NCI-H1105 (cell line): ENCODE data around the gene RIC3.

Experiments used
- DNase-seq: peaks from one replicate; lab custom pipeline; 2025; lab: John Stamatoyannopoulos, UW

The RIC3 gene

DNA sequence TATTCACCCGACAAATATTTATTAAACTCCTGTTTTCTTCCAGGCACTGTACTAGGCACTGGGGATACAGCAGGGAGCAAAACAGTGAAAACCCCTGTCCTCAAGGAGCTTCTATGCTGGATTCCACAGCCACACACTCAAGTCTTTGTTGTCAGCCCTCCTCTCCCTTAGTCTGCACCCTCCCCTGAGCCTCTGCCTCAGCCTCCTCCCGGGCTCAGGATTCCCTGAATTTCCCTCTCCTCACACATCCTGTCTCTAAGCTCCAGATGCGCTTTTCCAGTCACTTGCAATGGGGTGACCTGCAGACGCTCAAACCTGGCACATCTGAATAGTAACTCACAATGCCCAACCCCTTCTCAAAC, 101.3 kb downstream of the RIC3 start:
- no peak for DNase-seq

DNA sequence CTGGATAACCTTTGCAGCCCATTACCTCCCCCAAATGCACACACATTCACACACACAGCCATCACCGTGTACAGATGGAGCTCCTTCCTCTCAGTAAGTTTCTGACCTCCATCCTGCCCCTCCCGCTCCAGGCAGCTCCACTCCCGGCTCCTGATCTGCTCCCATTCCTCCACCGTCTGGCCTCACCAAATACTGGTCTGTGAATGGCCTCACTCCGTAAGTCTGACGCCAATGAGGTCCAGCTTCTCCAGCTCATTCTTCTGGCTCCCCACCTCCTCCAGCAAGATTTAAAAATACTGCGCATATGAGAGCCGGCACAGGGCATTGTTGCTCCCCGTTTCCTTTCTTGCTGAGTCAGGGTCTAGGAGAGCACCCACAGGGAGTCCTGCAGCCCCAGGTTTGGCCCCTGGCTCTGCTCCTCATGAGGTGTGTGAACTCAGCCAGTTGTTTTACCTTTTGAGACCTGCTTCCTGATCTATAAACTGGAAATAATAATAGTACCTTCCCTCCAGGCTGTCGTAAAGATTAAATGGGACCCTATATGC, 101.8 kb downstream of the RIC3 start:
- no peak for DNase-seq

DNA sequence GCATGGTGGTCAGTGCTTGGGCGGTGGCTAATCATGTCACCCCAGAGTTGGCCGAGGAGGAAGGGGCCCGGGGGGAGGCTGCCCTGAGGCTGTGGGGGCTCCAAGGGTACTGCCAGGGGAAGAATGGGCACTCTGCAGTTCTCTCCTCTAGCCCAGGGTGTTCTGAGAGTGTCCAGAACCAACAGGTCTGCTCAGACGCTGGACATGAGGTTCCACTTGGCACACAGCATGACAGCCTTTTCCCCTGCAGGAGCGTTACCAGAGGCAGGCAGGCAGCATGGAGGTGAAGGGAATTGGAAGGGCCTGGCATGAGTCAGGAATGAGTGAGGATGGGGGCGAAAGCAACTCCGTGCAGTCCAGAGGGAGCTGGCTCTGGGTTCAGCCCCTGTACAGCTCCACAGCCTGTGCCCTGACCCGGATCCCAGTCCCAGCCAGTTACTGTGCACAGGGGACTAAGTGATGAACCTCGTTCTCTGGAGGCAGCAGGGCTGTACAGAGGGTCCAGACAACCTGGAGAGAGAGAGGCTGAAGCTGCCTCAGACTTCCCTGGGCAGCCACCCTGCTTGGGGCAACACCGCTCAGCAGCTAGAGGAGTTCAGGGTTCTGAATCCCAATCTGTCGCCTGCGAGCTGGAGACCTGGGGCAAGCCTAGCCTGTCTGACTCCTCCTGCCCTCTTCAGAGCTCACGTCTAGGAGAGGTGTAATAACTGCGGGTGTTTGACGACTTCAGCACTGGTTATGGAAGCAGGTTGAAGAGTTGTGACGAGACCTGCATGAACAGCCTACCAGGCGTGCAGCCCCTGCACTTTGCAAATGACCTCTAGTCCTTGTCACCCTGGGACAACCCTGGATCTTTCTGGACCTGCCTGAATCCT, 102.6 kb downstream of the RIC3 start:
- DNase-seq, result no peak

DNA sequence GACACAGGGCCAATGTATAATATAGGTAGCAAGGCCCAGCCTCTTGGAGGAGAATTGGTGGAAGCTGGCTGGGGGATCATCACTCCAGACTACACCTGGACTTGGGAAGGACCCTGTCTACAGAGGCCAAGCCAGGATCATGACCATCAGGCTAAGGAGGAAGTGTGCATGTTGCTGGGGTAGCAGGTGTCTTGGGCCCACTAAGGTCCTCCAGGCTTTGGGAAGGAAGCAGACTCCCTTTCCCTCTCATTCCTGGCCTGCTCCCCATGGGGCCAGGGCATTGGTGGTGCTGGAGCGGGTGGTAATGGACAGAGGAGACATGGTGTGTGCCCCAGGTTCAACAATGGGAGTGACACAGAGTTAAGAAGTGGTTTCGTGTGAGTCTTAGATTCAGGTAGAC, 103.8 kb downstream of the RIC3 start:
- DNase-seq, result no peak

DNA sequence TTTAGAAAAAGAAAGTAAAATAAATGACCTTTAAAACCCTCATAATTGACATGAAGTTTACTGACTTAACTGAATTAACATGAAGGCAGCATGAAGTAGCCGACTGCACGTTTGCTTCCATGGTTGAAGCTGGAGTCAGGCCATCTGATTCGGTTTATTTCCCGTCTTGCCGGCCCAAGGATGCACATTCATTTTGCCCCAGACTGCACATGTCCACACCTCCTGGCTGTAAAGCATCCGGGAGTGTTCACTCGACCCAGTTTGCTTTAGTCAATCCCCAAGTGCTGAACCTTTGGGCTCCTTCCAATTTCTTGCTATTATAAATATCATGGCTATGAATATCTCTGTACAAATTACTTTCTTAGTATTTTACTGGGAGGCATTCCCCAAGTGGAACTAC, 105.5 kb downstream of the RIC3 start:
- DNase-seq, result no peak

DNA sequence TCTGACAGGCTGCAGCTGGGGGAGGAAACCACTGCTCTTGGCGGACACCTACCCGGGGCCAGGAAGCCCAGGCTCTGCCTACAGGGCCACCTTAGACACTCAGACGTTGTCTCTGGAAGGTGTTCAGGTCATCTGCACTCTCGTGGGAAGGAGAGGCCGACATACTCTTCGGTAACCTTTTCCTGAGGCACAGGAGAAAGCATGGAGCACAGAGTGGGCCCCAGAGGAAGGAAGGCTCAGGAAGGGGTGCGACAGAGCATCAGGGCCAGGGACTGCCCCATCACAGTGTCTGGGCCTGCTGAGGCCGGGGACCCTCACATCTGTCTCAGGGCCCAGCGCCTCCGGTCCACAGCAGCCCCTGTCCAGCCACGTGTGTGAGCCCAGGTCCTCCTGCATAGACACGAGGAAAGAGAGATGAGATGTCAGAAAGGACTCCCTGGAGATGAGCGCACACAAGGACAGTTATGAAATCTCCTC, 106.0 kb downstream of the RIC3 start:
- DNase-seq, result no peak

DNA sequence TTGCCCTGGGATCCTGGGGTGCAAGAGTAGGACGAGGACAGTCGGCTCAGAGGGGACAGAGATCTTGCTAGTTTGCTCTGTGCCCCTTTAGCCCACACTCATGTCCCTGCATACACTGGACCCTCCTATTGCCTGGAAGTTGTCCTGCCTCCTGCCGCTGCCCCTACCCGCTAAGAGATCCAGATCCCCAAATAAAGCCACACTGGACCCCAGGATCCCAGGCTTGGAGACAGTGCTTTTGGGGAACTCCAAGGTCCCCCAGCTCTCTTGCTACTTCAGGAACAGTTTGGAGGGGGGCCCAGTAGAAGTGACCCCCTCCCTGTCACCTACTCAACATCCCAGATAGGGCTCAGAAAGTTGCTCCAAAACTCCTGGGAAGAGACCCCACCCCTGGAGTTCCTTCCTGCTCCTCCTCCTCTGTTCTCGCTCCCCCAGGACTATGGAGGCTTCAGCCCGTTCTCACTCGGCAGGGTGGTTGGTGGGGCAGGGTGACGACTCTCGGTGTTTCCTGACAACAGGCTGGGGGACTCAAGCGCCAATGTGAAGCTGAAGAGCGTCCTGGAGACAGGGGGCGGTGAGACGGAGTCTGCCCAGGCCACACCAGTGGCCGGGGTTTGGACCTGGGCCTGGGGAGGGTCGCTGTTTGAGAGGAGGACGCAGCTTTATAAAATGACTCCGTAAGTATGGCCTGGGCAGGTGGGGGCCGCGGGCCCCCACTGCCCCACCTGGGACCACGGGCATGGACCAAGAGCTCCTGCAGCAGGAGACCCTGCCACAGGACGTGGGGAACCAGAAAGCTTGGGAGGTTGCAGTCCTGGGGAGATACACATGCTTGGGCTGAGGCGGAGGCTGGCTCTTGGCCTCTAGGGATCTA, 107.0 kb downstream of the RIC3 start:
- no peak for DNase-seq

DNA sequence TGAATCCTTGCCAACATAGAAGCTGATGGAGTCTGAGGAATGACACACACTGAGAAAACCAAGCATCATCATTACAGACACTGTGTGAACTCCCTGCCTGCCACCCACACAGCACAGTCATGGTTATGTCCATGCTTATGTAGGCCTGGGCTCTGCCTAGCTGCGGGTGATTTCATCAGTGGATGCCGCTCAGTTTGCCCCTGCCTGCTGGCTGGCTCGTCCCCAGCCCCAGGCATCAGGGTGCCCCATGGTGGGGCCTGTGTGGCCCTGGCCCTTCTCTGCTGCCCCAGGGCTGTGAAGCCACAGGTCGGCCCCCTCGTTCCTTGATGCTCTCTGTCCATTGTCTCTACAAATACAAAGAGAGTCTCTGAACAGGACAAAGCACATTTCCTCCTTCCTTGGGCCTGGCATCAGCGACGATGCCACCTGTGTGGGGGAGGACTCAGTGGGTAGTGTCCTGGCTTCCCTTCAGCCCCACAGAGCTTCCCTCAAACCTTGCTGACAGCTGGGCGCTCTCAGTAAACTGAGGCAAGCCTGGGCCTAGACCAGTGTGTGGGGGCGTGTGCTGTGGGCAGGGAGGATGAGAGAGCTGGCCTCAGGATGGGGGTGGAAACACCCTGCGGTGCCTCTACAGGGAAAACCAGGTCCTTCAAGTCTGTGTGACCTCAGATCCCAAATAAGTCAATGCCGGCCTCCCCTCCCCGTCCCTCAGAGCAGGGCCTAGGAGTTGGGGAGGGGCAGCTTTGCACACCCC, 107.8 kb downstream of the RIC3 start:
- DNase-seq, result no peak

DNA sequence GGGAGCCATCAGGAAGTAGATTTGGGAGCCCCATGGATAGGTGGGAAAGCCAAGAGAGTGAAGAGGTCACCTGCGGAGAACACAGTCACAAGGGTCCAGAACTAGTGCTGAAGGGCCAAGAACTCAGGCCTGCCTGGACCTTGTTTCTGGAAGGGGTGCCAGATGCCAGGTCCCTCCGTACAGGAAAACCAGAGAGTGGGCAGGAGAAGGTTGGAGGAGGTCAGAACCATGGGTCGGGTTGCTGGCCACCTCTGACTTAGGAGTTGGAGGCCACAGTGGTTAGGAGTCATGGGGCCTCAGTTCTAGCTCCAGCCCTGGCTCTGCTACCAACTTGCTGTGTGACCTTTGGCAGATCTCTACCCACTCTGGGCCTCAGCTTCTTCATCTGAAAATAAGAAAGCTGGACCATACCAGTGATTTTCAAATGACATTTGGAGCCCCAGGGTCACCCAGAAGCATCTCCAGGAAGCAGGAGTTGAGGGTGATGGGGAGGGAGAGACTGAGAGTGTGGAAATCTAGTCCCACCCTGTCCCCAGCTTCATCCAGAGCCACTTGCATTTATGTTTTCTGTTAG, 108.6 kb downstream of the RIC3 start:
- no peak for DNase-seq

DNA sequence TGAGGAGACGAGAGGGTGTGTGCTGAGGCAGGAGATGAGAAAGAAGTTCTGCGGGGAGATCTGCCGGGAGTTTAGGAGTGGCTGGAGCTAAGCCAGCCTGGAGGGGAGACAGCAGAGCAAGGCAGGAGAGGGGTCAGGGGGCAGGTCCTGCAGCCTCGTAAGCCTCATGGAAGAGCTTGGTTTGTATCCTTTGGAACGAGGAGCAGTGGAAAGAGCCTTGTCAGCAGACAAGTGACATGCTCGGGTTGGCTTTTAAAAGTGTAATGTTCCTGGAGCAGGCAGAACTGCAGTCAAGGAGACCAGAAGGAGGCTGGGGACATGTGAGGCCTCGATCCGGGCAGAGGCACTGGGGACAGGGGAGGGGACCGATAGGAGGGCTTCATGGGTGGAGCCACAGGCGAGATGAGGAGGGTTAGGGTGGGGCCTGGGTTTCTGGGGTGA, 109.2 kb downstream of the RIC3 start:
- no peak for DNase-seq

DNA sequence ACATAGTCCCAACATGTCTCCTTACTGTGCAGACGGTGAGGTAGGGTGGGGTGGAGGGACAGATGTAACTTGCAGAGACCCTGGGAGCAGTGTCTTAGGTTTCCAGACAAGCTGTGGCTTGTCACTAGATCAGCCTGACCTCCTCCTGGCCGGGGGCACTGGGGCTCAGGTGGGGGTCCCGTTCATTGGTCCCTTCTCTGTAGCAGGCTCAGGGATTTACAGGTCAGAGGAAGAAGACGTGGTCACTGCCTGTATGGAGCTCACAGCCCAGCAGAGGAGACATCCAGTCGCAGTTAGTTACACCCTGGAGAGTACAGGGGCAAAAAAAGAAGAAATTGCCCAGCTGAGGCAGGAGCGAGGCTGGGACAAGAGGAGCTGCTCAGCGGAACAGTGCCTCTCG, 109.8 kb downstream of the RIC3 start:
- DNase-seq, result no peak

DNA sequence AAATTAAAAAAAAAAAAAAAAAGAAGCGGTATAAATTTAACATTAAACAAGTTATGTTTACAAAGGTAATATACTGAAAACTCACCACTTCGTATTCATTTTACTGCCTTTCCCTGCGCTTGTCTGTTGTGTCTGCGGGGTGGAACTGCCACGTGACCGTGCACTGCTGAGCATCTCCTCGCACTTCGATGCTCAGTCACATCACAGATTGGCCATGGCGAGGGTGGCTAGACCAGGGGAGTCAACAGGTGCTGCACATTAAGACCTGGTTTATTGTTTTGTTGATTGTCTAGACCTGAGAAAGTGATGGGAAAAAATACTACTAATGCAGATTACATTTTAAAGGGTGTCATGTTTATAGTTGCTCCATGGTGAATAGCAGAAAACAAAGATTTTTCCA, 110.6 kb downstream of the RIC3 start:
- DNase-seq, result no peak

DNA sequence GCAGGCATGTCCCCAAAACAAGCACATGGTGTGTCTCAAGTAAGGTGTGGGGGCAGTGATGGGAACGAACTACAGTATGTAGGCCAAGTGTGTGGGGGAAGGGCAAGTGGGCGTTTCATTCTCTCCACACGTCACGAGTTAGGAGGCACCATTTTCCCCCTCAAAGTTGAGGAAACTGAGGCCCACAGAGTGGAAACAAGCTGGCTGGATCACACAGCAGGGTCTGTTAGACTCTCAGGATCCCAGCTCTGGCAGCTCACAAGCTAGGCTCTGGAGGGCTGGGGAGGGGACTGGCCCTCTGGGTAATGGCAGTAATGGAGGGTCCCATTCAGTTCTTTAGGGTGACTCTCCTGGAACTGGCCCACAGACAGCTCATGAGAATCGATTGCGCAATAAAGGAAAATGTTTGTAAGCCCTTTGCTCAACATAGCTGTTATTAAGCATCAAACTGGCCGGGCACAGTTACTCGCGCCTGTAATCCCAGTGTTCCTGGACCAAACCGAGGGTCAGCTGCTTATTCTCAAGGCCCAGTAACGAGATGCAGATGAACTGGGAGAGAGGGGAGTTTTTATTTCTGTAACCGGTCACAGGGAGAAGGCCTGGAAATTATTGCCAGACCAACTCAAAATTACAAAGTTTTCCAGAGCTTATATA, 111.9 kb downstream of the RIC3 start:
- DNase-seq, result no peak
